HG02884 (cell line): ENCODE results near the gene PCDHB5.
"Not testable (repeated sequence)": the region's sequence is repeated elsewhere in the genome, so short reads cannot be mapped to it uniquely, and the experiment has no call there.

Source experiments
- ATAC-seq: cut with Tn5 transposase; IDR thresholded peaks from one replicate; pipeline ENCODE4 v1.9.1; 2021; ENCODE audit warnings: mild to moderate bottlenecking, moderate library complexity; ENCODE audit not compliant: unreplicated experiment

The PCDHB5 gene

GRCh38 chr5:141151632-141152031 is 16.6 kb downstream of the PCDHB5 start:
- not testable (repeated sequence) for ATAC-seq

GRCh38 chr5:141152096-141152495 is 17.1 kb downstream of the PCDHB5 start:
- not testable (repeated sequence) for ATAC-seq

DNA sequence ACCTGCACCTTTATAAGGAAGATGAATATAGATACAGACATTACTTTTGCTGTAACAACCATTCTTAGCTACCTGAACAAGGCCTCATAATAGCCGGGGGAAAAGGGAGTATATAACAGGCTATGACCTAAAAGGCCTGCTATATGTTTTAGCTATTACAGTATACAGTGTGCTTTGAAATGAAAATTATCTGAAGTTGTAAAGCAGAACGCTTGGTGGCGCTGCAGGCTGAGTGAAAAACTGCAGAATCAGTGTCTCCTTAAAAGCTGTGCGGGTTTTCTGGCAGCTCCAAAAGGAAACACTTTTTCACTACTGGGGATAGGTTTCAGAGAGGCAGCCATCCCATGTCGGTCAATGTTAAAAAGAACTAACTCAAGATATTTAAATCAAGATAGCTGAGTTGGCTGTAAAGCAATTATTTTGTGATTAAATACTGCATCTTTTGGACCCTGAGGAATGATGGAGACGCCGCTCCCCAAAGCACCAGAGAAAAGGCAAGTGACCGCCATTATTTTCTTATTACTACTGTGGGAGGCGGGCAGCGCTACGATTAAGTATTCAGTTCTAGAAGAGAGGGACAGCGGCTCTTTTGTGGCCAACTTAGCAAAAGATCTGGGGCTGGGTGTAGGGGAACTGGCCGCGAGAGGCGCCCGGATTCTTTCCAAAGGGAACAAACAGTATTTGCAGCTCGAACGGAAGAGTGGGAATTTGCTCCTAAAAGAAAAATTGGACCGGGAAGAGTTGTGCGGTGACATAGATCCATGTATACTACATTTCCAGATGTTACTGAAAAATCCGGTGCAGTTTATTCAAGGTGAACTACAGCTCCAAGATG is 20.8 kb downstream of the PCDHB5 start:
- ATAC-seq, result no peak

DNA sequence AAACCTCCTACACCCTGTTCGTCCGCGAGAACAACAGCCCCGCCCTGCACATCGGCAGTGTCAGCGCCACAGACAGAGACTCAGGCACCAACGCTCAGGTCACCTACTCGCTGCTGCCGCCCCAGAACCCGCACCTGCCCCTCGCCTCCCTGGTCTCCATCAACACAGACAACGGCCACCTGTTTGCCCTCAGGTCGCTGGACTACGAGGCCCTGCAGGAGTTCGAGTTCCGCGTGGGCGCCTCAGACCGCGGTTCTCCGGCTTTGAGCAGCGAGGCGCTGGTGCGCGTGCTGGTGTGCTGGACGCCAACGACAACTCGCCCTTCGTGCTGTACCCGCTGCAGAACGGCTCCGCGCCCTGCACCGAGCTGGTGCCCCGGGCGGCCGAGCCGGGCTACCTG is 22.4 kb downstream of the PCDHB5 start:
- not testable (repeated sequence) for ATAC-seq

DNA sequence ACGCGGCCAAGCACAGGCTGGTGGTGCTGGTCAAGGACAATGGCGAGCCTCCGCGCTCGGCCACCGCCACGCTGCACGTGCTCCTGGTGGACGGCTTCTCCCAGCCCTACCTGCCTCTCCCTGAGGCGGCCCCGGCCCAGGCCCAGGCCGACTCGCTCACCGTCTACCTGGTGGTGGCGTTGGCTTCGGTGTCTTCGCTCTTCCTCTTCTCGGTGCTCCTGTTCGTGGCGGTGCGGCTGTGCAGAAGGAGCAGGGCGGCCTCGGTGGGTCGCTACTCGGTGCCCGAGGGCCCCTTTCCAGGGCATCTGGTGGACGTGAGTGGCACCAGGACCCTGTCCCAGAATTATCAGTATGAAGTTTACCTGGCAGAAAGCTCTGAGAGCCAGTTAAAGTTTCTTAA is 22.9 kb downstream of the PCDHB5 start:
- ATAC-seq, result not testable (repeated sequence)

- no peak for ATAC-seq
These were observed 37.6 kb downstream of the PCDHB5 start, which contains the start of gene PCDHB7 for GRCh38 chr5:141172381-141173204. PCDHB7 (plus strand) TSS chr5:141172644; CDS start chr5:141172836, 192 bp downstream.

GRCh38 chr5:141174291-141175104 is 39.5 kb downstream of the PCDHB5 start:
- ATAC-seq, result not testable (repeated sequence)

DNA sequence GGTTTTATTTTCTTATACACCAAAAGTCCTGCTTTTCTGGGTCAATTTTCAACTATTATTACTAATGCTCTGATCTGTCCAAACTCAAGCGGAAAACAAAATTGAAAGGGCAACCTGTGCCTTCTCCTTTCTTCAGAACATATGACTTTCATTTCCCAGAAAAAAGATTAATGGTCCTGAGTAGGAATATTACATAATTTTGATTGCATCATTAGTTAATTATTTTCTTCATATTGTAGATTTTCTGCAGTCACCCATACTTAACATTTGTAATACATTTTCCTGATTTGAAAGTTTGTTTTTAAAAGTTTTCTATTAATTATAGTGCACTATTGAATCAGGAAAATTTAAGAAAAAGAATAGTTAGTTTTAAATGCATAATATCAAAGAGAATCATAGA is 40.9 kb downstream of the PCDHB5 start:
- no peak for ATAC-seq

DNA sequence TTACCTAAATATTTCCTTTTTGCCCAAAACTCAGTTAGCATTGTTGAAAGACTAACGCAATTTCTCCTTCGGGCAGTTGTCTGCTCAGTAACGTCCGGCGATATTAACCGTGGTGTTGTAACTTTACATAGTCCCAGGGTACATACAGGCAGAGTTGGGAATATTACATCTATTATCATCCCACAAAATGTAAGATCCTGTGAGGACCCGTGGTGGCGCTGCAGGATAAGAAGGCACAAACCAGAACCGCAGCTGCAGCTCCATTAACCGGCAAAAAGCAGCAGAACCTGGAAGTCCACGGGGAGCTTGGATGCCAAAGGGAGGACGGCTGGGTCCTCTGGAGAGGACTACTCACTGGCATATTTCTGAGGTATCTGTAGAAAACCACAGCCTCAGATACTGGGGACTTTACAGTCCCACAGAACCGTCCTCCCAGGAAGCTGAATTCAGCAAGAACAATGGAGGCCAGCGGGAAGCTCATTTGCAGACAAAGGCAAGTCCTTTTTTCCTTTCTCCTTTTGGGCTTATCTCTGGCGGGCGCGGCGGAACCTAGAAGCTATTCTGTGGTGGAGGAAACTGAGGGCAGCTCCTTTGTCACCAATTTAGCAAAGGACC is 42.7 kb downstream of the PCDHB5 start, which contains the start of gene PCDHB8:
Gene PCDHB8 (plus strand): TSS at position 214 of the 615 bp plus-strand sequence. CDS start 245 bp downstream, at position 459.
- not testable (repeated sequence) for ATAC-seq

DNA sequence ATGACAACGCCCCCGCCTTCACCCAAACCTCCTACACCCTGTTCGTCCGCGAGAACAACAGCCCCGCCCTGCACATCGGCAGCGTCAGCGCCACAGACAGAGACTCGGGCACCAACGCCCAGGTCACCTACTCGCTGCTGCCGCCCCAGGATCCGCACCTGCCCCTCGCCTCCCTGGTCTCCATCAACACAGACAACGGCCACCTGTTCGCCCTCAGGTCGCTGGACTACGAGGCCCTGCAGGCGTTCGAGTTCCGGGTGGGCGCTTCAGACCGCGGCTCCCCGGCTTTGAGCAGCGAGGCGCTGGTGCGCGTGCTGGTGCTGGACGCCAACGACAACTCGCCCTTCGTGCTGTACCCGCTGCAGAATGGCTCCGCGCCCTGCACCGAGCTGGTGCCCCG is 44.4 kb downstream of the PCDHB5 start:
- ATAC-seq, result not testable (repeated sequence)

- not testable (repeated sequence) for ATAC-seq
These were observed 44.9 kb downstream of the PCDHB5 start for GRCh38 chr5:141179876-141180275.

DNA sequence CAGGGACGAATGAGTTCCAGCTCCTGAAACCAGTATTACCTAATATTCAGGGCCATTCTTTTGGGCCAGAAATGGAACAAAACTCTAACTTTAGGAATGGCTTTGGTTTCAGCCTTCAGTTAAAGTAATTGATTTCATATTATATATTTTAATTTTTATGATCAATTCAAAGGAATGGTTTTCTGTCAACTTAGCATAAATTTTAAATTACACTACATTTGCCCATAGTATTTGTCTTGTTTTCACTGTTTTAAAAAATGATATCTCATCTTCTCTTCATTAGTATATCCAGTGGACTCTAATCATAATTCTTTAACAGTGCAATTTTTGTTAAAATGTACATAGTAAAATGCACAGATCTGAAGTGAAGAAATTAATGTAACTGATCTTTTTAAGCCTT is 45.3 kb downstream of the PCDHB5 start:
- ATAC-seq, result no peak

- ATAC-seq, result no peak
These were observed 47.2 kb downstream of the PCDHB5 start, which contains the start of gene PCDHB16 for GRCh38 chr5:141182248-141182647. PCDHB16 (plus strand) TSS chr5:141182387; CDS start chr5:141182560, 173 bp downstream.

- not testable (repeated sequence) for ATAC-seq
These were observed 49.3 kb downstream of the PCDHB5 start for GRCh38 chr5:141184117-141184855.

- ATAC-seq, result no peak
These were observed 52.0 kb downstream of the PCDHB5 start, which contains the start of gene PCDHB9 for GRCh38 chr5:141186897-141187512. PCDHB9 (plus strand) TSS chr5:141187161; CDS start chr5:141187319, 158 bp downstream.
